ENCODE results near the gene TUFT1. TPM values are rescaled to one million over a fixed set of nuclear protein-coding genes. Genes with fewer than 3 reads are reported as not detected.

The TUFT1 gene
- total RNA-seq, 1 donor, result 16.3 TPM

DNA sequence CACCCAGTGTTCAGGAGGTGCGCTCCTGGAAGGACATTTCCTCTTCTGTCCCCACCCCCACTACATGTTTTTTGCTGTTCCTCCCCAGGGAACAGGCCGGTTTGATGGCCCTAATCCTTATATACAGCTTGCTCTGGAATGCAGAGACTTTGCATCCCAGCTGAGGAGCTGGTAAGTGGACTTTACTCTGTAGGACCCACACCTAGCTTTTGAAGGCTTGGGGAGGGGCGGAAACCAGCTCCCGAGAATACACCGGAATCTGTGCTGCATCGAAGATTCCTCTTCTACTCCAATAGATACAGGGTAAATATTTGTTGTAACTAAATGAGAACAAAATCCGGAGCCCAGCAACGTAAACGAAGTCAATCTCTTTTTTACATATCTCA, 30.1 kb upstream of the TUFT1 start:
- no peaks in the 10 kb centered on the region for H4K20me1 ChIP-seq (ENCODE audit: insufficient read depth, low read length)
- no peaks in the 10 kb centered on the region for H3K79me2 ChIP-seq (ENCODE audit: insufficient read depth, low read length)
- TF ChIP-seq, protein P1, sequence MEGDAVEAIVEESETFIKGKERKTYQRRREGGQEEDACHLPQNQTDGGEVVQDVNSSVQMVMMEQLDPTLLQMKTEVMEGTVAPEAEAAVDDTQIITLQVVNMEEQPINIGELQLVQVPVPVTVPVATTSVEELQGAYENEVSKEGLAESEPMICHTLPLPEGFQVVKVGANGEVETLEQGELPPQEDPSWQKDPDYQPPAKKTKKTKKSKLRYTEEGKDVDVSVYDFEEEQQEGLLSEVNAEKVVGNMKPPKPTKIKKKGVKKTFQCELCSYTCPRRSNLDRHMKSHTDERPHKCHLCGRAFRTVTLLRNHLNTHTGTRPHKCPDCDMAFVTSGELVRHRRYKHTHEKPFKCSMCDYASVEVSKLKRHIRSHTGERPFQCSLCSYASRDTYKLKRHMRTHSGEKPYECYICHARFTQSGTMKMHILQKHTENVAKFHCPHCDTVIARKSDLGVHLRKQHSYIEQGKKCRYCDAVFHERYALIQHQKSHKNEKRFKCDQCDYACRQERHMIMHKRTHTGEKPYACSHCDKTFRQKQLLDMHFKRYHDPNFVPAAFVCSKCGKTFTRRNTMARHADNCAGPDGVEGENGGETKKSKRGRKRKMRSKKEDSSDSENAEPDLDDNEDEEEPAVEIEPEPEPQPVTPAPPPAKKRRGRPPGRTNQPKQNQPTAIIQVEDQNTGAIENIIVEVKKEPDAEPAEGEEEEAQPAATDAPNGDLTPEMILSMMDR (IDR thresholded peaks at IDR 0.05; ENCODE audit: extremely low read depth, low read depth, low read length), result no peak
- no peak overlapping the region for H3K4me2 ChIP-seq (ENCODE audit: insufficient read depth, low read length)
- peaks cover 10% of the 10 kb centered on the region for H3K4me1 ChIP-seq (ENCODE audit: insufficient read depth, low read length)
- no peaks in the 10 kb centered on the region for H3K36me3 ChIP-seq (ENCODE audit: insufficient read depth, low read length)
- no peak overlapping the region for H3K4me3 ChIP-seq (ENCODE audit: insufficient read depth, low read length)
- H3K27ac ChIP-seq (ENCODE audit: low read depth, low read length), result no peak overlapping the region
- DNase-seq (ENCODE audit: insufficient read length, low spot score, missing footprints), result no peak
- peaks cover 74% of the 10 kb centered on the region for H3K27me3 ChIP-seq (ENCODE audit: insufficient read depth, low read length)
- H2AFZ ChIP-seq (ENCODE audit: low read length), result no peak overlapping the region
- no peaks in the 10 kb centered on the region for H3K9me3 ChIP-seq (ENCODE audit: low read depth, low read length)

DNA sequence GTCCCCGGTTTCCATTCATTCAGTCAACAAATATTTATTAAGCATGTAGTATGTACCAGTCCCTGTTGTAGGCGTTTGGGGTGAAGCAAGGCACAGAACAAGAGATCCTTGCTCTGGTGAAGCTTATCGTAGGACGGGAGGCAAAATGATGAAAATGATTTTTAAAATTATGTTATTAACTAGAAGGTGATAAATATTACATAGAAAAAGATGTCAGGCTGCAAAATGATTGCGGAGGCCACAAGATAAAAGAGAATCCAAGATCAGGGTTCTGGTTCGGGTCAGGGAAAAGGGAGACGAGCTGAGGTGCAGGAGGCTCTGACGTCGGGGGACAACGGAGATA, 29.5 kb upstream of the TUFT1 start:
- peak overlapping the region; percentile 61 for H3K4me3 ChIP-seq (ENCODE audit: insufficient read depth, low read length)

DNA sequence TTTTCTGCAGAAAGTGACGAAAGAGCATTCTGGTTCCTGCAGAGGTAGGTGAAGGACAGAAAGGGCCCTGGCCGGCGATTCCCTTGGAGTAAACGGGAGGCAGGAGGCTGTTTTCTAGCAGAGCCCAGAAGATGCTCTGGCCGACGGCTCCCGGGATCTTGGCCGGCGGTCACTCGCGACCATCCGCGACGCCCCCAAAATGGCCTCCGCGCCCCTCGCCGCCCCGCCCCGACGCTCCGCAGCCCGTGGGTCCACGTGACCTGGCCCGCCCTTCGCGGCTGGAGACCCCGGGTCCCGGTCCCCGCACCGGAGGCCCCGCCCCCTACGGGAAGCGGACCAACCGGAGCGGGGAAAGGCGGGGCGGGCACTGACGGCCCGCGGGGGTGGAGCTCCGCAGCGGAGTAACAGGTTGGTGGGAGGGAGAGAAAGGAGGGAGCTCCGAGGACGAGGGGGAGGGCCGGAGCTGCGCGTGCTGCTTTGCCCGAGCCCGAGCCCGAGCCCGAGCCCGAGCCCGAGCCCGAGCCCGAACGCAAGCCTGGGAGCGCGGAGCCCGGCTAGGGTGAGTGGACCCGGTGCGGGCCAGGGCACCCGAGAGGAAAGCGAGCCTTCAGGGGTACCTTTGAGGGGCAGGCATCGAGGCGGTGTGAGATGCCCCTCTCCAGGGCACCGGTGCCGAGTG, 29.0 kb upstream of the TUFT1 start, which contains the start of gene CGN:
CGN (plus strand) TSS at position 431 of the 679 bp plus-strand sequence. CDS start 7,133 bp downstream, outside the sequence.
- TF ChIP-seq, protein P1 (IDR thresholded peaks at IDR 0.05; ENCODE audit: extremely low read depth, low read depth, low read length), result no peak
- Histone ChIP-seq H3K27me3 (ENCODE audit: insufficient read depth, low read length) (peaks cover 73% of the 10 kb centered on the region), H2AFZ (ENCODE audit: low read length) (peak within 1 kb of the TSS; percentile 24), H3K4me1 (ENCODE audit: insufficient read depth, low read length) (peaks cover 10% of the 10 kb centered on the region), H3K36me3 (ENCODE audit: insufficient read depth, low read length) (no peaks in the 10 kb centered on the region), H3K27ac (ENCODE audit: low read depth, low read length) (no peak within 1 kb of the TSS), H3K79me2 (ENCODE audit: insufficient read depth, low read length) (no peaks in the 10 kb centered on the region), H4K20me1 (ENCODE audit: insufficient read depth, low read length) (no peaks in the 10 kb centered on the region), H3K9me3 (ENCODE audit: low read depth, low read length) (no peaks in the 10 kb centered on the region), H3K4me3 (ENCODE audit: insufficient read depth, low read length) (peak within 1 kb of the TSS; percentile 61), H3K4me2 (ENCODE audit: insufficient read depth, low read length) (peak within 1 kb of the TSS; percentile 73)
- peak; percentile 90 for DNase-seq (ENCODE audit: insufficient read length, low spot score, missing footprints)

More for the DNA sequence above, 29.5 kb upstream of the TUFT1 start:
- Histone ChIP-seq H2AFZ (ENCODE audit: low read length) (peak overlapping the region; percentile 24), H4K20me1 (ENCODE audit: insufficient read depth, low read length) (no peaks in the 10 kb centered on the region), H3K4me2 (ENCODE audit: insufficient read depth, low read length) (peak overlapping the region; percentile 73), H3K79me2 (ENCODE audit: insufficient read depth, low read length) (no peaks in the 10 kb centered on the region), H3K36me3 (ENCODE audit: insufficient read depth, low read length) (no peaks in the 10 kb centered on the region), H3K27me3 (ENCODE audit: insufficient read depth, low read length) (peaks cover 71% of the 10 kb centered on the region), H3K4me1 (ENCODE audit: insufficient read depth, low read length) (peaks cover 10% of the 10 kb centered on the region), H3K27ac (ENCODE audit: low read depth, low read length) (no peak overlapping the region), H3K9me3 (ENCODE audit: low read depth, low read length) (no peaks in the 10 kb centered on the region)
- DNase-seq (ENCODE audit: insufficient read length, low spot score, missing footprints), result no peak
- TF ChIP-seq, protein P1 (IDR thresholded peaks at IDR 0.05; ENCODE audit: extremely low read depth, low read depth, low read length), result no peak

DNA sequence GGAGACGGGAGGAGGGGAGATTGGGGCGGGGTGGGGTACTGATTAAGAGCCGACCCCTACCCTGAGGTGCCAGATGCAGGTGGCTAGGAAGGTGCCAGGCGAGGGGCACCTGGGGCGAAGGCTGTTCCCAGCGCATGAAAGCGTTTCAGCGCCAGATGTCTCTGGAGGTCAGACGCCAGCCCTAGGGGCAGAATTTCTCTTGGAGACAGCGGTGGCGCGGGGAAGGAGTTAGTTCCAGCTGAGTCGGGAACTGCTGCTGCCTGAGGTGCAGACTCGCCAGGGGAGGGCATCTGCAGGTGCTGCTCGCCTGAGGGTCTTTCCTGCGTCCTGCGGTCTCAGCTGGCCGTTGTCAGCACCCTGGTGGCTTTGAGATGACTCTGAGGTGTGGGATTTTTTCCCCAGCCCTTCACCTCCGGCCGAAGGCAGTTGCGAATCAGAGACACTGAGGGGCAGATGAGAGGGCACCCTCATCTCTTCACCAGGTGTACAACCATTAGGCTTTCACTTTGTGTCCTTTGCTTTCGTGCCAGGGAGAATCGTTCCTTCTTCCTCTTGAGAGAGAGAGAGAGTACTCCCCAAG, 28.4 kb upstream of the TUFT1 start:
- Histone ChIP-seq H3K27ac (ENCODE audit: low read depth, low read length) (no peak overlapping the region), H3K27me3 (ENCODE audit: insufficient read depth, low read length) (peaks cover 73% of the 10 kb centered on the region), H3K4me2 (ENCODE audit: insufficient read depth, low read length) (peak overlapping the region; percentile 73), H3K9me3 (ENCODE audit: low read depth, low read length) (no peaks in the 10 kb centered on the region), H3K4me1 (ENCODE audit: insufficient read depth, low read length) (peaks cover 10% of the 10 kb centered on the region), H3K79me2 (ENCODE audit: insufficient read depth, low read length) (no peaks in the 10 kb centered on the region), H3K4me3 (ENCODE audit: insufficient read depth, low read length) (peak overlapping the region; percentile 61), H2AFZ (ENCODE audit: low read length) (no peak overlapping the region), H3K36me3 (ENCODE audit: insufficient read depth, low read length) (no peaks in the 10 kb centered on the region), H4K20me1 (ENCODE audit: insufficient read depth, low read length) (no peaks in the 10 kb centered on the region)
- TF ChIP-seq, protein P1 (IDR thresholded peaks at IDR 0.05; ENCODE audit: extremely low read depth, low read depth, low read length), result no peak
- DNase-seq (ENCODE audit: insufficient read length, low spot score, missing footprints), result peak; percentile 74
